SK-N-MC (cell line): ENCODE data around the gene SORBS1.

Experiments used
- EZH2 ChIP-seq: fragments of 200-600 bp; sonication (generic); IDR thresholded peaks from one replicate; pipeline ENCODE4 v1.6.1; 2017; ENCODE audit warnings: antibody characterized with exemption
- FOXP2 ChIP-seq: optimal IDR thresholded peaks from 2 replicates; pipeline ENCODE3; 2011; ENCODE audit warnings: mild to moderate bottlenecking, moderate library complexity; ENCODE audit not compliant: insufficient read depth; ENCODE audit errors: extremely low read length, control extremely low read depth
- POLR2AphosphoS5 ChIP-seq: IDR thresholded peaks from 2 replicates; pipeline ENCODE4 v1.6.1; 2012; ENCODE audit warnings: mild to moderate bottlenecking, low read depth, low read length, borderline replicate concordance

DNA sequence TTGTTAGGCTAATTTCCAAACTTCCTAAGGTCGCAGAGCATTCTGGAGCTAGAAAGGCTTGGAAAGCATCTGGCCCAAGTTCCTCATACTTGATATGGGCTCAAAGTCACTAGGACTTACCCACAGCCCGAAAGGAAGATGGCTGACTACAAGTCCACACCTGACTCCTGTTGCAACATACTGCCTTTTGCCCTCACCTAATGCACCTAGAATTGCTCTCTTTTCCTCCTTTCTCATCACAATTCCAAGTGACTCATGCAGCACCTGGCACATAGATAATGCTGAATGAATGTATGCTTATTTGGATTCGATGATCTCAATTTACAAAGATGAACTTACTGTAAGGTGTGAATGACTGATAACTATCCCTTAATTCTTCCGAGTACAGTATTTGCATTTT is 131.5 kb downstream of the SORBS1 start:
- TF ChIP-seq POLR2AphosphoS5 = no peak
- no peak for TF ChIP-seq EZH2
- no peak for TF ChIP-seq FOXP2
